BJ (cell line): ENCODE results near the gene PPIE. TPM values are rescaled to one million over a fixed set of nuclear protein-coding genes. Genes with fewer than 3 reads are reported as not detected.
"Not testable (repeated sequence)": the region's sequence is repeated elsewhere in the genome, so short reads cannot be mapped to it uniquely, and the experiment has no call there.

ENCODE experiments used
- CTCF ChIA-PET: fragments of 350-600 bp; formaldehyde crosslinking; extraction: SDS; loops from one replicate; lab custom pipeline; 2021; ENCODE audit warnings: antibody characterized with exemption, inconsistent platforms; lab: Yijun Ruan, JAX
- POLR2A ChIA-PET: fragments of 300-600 bp; sonication (Branson Sonifier 250); formaldehyde crosslinking; extraction: SDS; loops from one replicate; lab custom pipeline; 2021; ENCODE audit warnings: antibody characterized with exemption; lab: Charles Lee
- DNase-seq: peaks from one replicate; pipeline ENCODE4 v3.0.0-alpha.2; 2011; ENCODE audit warnings: low read depth
- H3K27me3 ChIP-seq: 2 replicates; pipeline ENCODE4 v1.6.0; 2011; ENCODE audit warnings: low read length; ENCODE audit not compliant: control insufficient read depth, insufficient read depth
- H3K36me3 ChIP-seq: 2 replicates; pipeline ENCODE4 v1.5.1; 2011; ENCODE audit warnings: low read length; ENCODE audit not compliant: control insufficient read depth, insufficient read depth
- H3K4me3 ChIP-seq: 2 replicates; pipeline ENCODE4 v1.5.1; 2011; ENCODE audit warnings: low read depth, mild to moderate bottlenecking, control low read depth, low read length
- CTCF ChIP-seq: IDR thresholded peaks from 2 replicates; pipeline ENCODE4 v1.5.1; 2011; ENCODE audit warnings: low read depth, mild to moderate bottlenecking, control low read depth, inconsistent platforms, low read length, moderate library complexity; ENCODE audit not compliant: insufficient read depth
- polyA plus RNA-seq: library from polyadenylated mRNA; depleted of rRNA; stranded (reverse); fragments of >200 nt; gene quantifications from 2 replicates; pipeline ENCODE4 v1.2.3, GENCODE V29; 2011

Gene PPIE
- polyA plus RNA-seq, 1 experiment, result 89.6 TPM

GRCh38 chr1:39777306-39777705 is 38.6 kb downstream of the PPIE start:
- peaks cover 6% of the 10 kb centered on the region; the same call in 1 of the 2 replicates for H3K27me3 ChIP-seq
- H3K4me3 ChIP-seq, result no peak overlapping the region
- no peaks in the 10 kb centered on the region for H3K36me3 ChIP-seq
- ChIA-PET CTCF (no interaction called here), POLR2A (no interaction called here)
- no peak for TF ChIP-seq CTCF
- no peak for DNase-seq

- H3K4me3 ChIP-seq, H3K27me3 ChIP-seq, H3K36me3 ChIP-seq, POLR2A ChIA-PET, CTCF ChIA-PET, DNase-seq: not testable (repeated sequence)
Measured at GRCh38 chr1:39777896-39778295, 39.2 kb downstream of the PPIE start.

GRCh38 chr1:39778463-39779099 is 39.9 kb downstream of the PPIE start:
- H3K27me3 ChIP-seq, H3K4me3 ChIP-seq, CTCF ChIA-PET, POLR2A ChIA-PET, DNase-seq, H3K36me3 ChIP-seq: not testable (repeated sequence)

- DNase-seq, result no peak
- POLR2A ChIA-PET, result no interaction called here
- peaks cover 6% of the 10 kb centered on the region; the same call in 1 of the 2 replicates for H3K27me3 ChIP-seq
- no peak for TF ChIP-seq CTCF
- no peak overlapping the region for H3K4me3 ChIP-seq
- no peaks in the 10 kb centered on the region for H3K36me3 ChIP-seq
- CTCF ChIA-PET, result no interaction called here
Measured at GRCh38 chr1:39779137-39779536, 40.5 kb downstream of the PPIE start.

- Histone ChIP-seq H3K27me3 (peaks cover 6% of the 10 kb centered on the region; the same call in 1 of the 2 replicates), H3K36me3 (no peaks in the 10 kb centered on the region), H3K4me3 (no peak overlapping the region)
- no peak for TF ChIP-seq CTCF
- ChIA-PET CTCF (no interaction called here), POLR2A (no interaction called here)
- no peak for DNase-seq
Measured at GRCh38 chr1:39779821-39780220, 41.1 kb downstream of the PPIE start.

- Histone ChIP-seq H3K4me3 (no peak overlapping the region), H3K27me3 (peaks cover 7% of the 10 kb centered on the region; the same call in 1 of the 2 replicates), H3K36me3 (no peaks in the 10 kb centered on the region)
- CTCF ChIA-PET, result interaction anchor here (1.1 kb wide), 1 partner anchor 19 kb away, joined by 3 read pairs; no protein-coding TSS in a partner anchor
- POLR2A ChIA-PET, result no interaction called here
- TF ChIP-seq CTCF, result no peak
- no peak for DNase-seq
Measured at GRCh38 chr1:39781349-39781715, 42.6 kb downstream of the PPIE start.
